ENCODE data around the gene HSD11B1. TPM values are rescaled to one million over a fixed set of nuclear protein-coding genes. Genes with fewer than 3 reads are reported as not detected.

Gene HSD11B1
- polyA plus RNA-seq, 3 donors: 0.29 to 0.39 (median 0.33) TPM

DNA sequence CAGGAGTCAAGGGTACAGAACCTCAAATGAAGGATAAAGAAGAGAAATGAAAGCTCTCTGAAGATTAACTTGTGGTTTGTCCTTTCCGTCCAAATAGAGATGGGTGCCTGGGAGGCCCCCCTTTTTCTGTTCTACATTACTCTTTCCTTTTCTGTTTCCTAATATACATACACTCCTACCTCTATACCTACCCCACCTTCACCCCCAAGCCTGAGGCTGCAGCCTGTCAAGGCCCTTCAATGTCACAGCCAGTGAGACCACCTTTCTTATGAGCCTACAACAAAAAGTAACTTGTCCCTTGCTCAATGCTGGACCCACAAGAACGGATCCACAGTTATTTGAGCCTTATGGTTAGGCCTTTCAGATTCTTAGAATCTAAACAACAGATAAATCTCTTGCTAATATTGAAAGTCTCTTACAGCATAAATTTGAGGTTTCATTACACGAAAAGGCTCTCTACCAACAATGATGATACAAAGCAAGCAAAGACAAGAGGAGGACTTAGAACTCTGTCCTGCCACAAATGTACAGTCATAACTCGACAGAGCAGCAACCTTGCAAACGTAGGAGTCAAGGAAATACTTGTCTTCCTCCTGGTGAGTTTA lies 47.1 kb downstream of the HSD11B1 start:
- DNase-seq (ENCODE audit: low read depth in 3 of 3, low spot score in 2 of 3): no peak

GRCh38 chr1:209752890-209753289 lies 48.2 kb downstream of the HSD11B1 start:
- no peak for DNase-seq (ENCODE audit: low read depth in 3 of 3, low spot score in 2 of 3)

GRCh38 chr1:209755256-209755655 lies 50.6 kb downstream of the HSD11B1 start:
- DNase-seq (ENCODE audit: low read depth in 3 of 3, low spot score in 2 of 3): no peak

GRCh38 chr1:209755926-209756614 lies 51.4 kb downstream of the HSD11B1 start, which contains the start of gene TRAF3IP3:
TSS of gene TRAF3IP3 (plus strand) at chr1:209756053. CDS start at chr1:209760040, 3,987 bp downstream.
- no peak for DNase-seq (ENCODE audit: low read depth in 3 of 3, low spot score in 2 of 3)

DNA sequence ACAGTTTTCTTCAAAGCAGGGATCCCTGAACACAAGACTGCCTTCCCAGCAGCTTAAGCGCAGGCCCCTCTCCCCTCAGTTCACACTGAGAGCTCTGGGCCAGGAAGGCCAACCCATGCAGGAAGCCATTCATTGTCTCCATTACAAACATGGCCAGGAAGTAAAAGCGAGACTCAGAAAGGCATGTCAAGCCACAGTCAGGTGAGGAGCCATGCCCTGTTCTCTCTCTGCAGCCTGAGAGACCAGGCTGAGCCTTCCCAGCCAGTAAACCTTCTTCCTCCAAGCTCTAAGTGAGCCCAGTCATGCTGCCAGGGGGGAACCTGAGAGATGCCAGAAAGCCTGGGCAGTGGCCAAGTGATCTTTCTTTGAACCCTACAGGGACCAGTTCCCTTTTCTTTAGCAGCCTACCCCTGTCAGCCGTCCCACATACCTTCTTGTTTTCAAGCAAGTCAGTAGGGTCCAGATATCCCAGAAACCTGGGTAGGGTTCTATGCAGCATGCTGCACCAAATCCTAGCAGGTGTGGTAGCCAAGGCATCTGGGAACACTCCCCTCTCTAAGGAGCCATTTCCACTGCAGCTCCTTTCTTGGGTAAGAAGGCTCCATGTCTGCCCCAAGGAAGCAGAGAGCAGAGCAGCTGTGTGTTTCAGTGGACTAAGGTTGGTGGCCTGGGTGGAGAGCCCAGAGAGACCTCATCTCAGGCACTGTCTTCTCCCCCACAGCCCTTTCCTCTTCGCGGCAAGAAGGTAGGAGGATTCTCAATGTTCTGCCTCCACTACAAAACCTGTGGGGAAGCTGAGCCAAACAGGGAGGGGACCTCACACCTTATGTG lies 52.2 kb downstream of the HSD11B1 start:
- DNase-seq (ENCODE audit: low read depth in 3 of 3, low spot score in 2 of 3): no peak

DNA sequence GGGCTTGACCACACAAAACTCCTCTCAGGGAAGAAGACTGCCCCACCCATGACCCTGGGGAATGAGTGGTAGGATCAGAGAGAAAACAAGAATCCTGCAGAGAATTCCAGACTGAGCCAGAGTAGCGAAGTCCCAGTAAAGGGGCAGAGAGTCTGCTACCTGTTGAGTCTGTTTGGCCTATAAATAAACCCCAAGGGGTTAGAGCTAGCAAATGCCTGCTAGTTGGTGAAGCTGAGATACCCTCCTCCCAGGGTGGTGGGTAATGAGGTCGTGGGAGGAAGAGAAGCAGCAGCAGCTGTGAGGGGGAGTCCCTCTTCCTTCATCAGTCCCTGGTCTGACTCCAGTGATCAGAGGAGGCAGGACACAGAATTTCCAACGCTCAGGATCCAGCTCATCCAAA lies 53.8 kb downstream of the HSD11B1 start:
- DNase-seq (ENCODE audit: low read depth in 3 of 3, low spot score in 2 of 3): no peak

- no peak for DNase-seq (ENCODE audit: low read depth in 3 of 3, low spot score in 2 of 3)
Observed at GRCh38 chr1:209759829-209760359, 55.2 kb downstream of the HSD11B1 start.

- DNase-seq (ENCODE audit: low read depth in 3 of 3, low spot score in 2 of 3): no peak
Observed at GRCh38 chr1:209761011-209761635, 56.5 kb downstream of the HSD11B1 start.

- no peak for DNase-seq (ENCODE audit: low read depth in 3 of 3, low spot score in 2 of 3)
Observed at GRCh38 chr1:209766051-209766450, 61.4 kb downstream of the HSD11B1 start.

GRCh38 chr1:209767096-209767495 lies 62.5 kb downstream of the HSD11B1 start:
- no peak for DNase-seq (ENCODE audit: low read depth in 3 of 3, low spot score in 2 of 3)

GRCh38 chr1:209767706-209768105 lies 63.1 kb downstream of the HSD11B1 start:
- no peak for DNase-seq (ENCODE audit: low read depth in 3 of 3, low spot score in 2 of 3)

DNA sequence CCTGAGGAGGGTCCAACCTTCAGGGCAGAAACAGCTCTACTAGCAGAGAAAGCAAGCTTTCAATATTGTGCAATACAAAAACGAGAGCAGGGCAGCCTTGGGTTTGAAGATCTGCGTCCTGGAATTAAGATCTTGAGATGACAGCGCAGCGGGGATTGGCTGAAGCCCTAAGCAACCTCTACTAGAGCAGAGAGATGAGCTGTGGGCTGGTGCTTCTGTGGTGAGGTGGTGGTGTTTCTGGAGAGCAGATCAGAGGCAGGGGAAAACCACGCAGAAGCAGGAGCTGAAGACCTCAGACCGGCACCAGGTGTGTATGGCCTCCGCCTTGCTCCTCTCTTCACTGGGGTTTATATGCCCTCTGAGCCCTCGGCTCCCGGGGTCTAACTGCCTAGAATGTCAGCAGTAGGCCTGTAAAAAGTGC lies 63.7 kb downstream of the HSD11B1 start:
- DNase-seq (ENCODE audit: low read depth in 3 of 3, low spot score in 2 of 3): no peak

- DNase-seq (ENCODE audit: low read depth in 3 of 3, low spot score in 2 of 3): no peak
Observed at GRCh38 chr1:209769171-209769904, 64.7 kb downstream of the HSD11B1 start.

DNA sequence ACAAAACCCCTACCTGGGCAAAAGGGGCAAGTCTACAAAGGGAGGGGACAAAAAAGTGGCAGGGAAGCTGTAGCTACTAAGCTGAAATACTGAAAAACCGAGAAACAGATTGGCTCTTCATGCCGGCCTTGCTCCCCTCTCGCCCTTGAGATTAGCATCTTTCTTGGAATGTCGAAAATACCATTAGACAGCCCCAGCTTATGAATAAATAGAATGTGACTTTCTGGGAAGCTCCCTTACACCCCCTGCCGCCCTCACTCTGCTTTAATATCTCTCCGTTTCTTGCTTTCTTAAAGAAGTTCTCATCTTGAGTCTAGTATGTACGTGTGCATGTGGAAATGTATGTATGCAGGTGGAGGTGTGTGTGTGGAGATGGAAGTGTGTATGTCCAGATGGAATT lies 65.3 kb downstream of the HSD11B1 start:
- DNase-seq (ENCODE audit: low read depth in 3 of 3, low spot score in 2 of 3): no peak

GRCh38 chr1:209770636-209771415 lies 66.2 kb downstream of the HSD11B1 start:
- no peak for DNase-seq (ENCODE audit: low read depth in 3 of 3, low spot score in 2 of 3)

- no peak for DNase-seq (ENCODE audit: low read depth in 3 of 3, low spot score in 2 of 3)
Observed at GRCh38 chr1:209772126-209772525, 67.5 kb downstream of the HSD11B1 start.

- no peak for DNase-seq (ENCODE audit: low read depth in 3 of 3, low spot score in 2 of 3)
Observed at GRCh38 chr1:209774592-209774991, 69.9 kb downstream of the HSD11B1 start.

DNA sequence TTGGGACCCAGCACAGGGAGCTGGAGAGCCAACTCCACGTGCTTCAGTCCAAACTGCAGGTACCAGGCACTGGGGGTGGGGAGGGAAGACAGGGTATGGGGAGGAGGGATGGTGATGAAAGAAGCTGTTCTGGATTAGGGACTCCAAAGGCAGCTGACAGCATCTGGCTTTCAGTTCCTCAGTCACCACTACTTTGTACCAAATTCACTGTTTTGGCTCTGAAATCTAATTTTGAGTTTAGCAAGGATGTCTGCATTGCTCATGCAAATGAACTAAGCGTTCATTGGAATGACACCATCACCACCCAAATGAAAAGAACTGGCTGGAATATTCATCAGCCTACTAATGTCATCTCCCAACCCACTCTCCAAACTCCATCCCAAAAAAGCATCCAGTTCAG lies 71.0 kb downstream of the HSD11B1 start:
- no peak for DNase-seq (ENCODE audit: low read depth in 3 of 3, low spot score in 2 of 3)

- DNase-seq (ENCODE audit: low read depth in 3 of 3, low spot score in 2 of 3): no peak
Observed at GRCh38 chr1:209777587-209777986, 72.9 kb downstream of the HSD11B1 start.

All from right renal cortex interstitium (tissue), 3 donors.